Karpas-422 (cell line): Measurements from ENCODE around the gene FAM200B. TPM values are rescaled to one million over a fixed set of nuclear protein-coding genes. Genes with fewer than 3 reads are reported as not detected.
A peak's percentile ranks its signal among the peaks of the same experiment; 100 is the strongest.

Experiments
- DNase-seq: peaks from one replicate; pipeline ENCODE4 v3.0.0-alpha.2; 2015
- H2AFZ ChIP-seq: fragments of 200-600 bp; sonication (generic); 2 replicates; pipeline ENCODE4 v1.6.1; 2014; ENCODE audit warnings: antibody characterized with exemption, low read length, mixed read lengths
- H3K27ac ChIP-seq: fragments of 200-600 bp; sonication (generic); 2 replicates; pipeline ENCODE4 v1.5.1; 2014; ENCODE audit warnings: mild to moderate bottlenecking, low read length, moderate library complexity
- H3K27me3 ChIP-seq: fragments of 200-600 bp; sonication (generic); 2 replicates; pipeline ENCODE4 v1.6.1; 2014; ENCODE audit warnings: low read length, mixed read lengths
- H3K36me3 ChIP-seq: fragments of 200-600 bp; sonication (generic); 2 replicates; pipeline ENCODE4 v1.6.1; 2014; ENCODE audit warnings: low read length, mixed read lengths; ENCODE audit not compliant: insufficient read depth
- H3K4me1 ChIP-seq: fragments of 200-600 bp; sonication (generic); 2 replicates; pipeline ENCODE4 v1.6.1; 2014; ENCODE audit warnings: mild to moderate bottlenecking, low read length, mixed read lengths
- H3K4me2 ChIP-seq: fragments of 200-600 bp; sonication (generic); 2 replicates; pipeline ENCODE4 v1.6.1; 2014; ENCODE audit warnings: low read length, low read depth, mild to moderate bottlenecking; ENCODE audit not compliant: poor library complexity, severe bottlenecking
- H3K4me3 ChIP-seq: fragments of 200-600 bp; sonication (generic); 2 replicates; pipeline ENCODE4 v1.5.1; 2014; ENCODE audit warnings: mild to moderate bottlenecking, antibody characterized with exemption, low read length, mixed read lengths
- H3K79me2 ChIP-seq: fragments of 200-600 bp; sonication (generic); 2 replicates; pipeline ENCODE4 v1.6.1; 2014; ENCODE audit warnings: mild to moderate bottlenecking, low read length, mixed read lengths
- H3K9ac ChIP-seq: fragments of 200-600 bp; sonication (generic); 2 replicates; pipeline ENCODE4 v1.6.0; 2014; ENCODE audit warnings: low read length
- H3K9me2 ChIP-seq: fragments of 200-600 bp; sonication (generic), shearing (Covaris generic); replicated peaks from 2 replicates; pipeline ENCODE4 v1.6.0; 2014; ENCODE audit warnings: mild to moderate bottlenecking, low read length, moderate library complexity; ENCODE audit not compliant: insufficient read depth
- H3K9me3 ChIP-seq: fragments of 300-700, 200-600 bp; sonication (generic); 2 replicates; pipeline ENCODE4 v1.6.1; 2014; ENCODE audit warnings: low read length, mixed read lengths
- H4K20me1 ChIP-seq: fragments of 200-600 bp; sonication (generic); 2 replicates; pipeline ENCODE4 v1.6.1; 2014; ENCODE audit warnings: mild to moderate bottlenecking, antibody characterized with exemption, low read length, low read depth; ENCODE audit not compliant: insufficient read depth
- total RNA-seq: library from RNA; depleted of rRNA; stranded (reverse); fragments of >200 nt; shearing (Covaris generic); gene quantifications from 2 replicates; pipeline ENCODE4 v1.2.3, GENCODE V29; 2014; ENCODE audit warnings: low replicate concordance

Gene FAM200B
- total RNA-seq, 1 experiment from 2014 or later = 18.3 TPM

DNA sequence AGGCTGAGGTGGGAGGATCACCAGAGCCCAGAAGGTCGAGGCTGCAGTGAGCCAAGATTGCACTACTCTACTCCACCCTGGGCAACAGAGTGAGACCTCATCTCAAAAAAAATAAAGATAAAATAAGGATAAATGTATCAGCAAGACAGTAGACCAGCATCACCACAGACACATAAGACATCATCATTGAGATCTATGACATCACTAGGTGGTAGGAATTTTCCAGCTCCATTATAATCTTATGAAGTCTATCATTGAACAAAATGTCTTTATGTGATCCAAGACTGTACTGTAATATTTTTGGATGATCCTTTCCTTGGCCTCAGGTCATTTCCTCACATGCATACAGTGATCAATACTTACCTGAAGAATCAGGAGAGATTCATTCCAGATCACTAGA lies 8.3 kb upstream of the FAM200B start:
- Histone ChIP-seq H3K27ac (no peak overlapping the region), H3K27me3 (no peaks in the 10 kb centered on the region), H3K9me3 (no peaks in the 10 kb centered on the region), H3K79me2 (peaks cover 83% of the 10 kb centered on the region), H3K9me2 (no peaks in the 10 kb centered on the region), H3K4me2 (no peak overlapping the region), H3K36me3 (peaks cover 4% of the 10 kb centered on the region; the same call in 1 of the 2 replicates), H3K4me3 (no peak overlapping the region), H4K20me1 (no peaks in the 10 kb centered on the region), H3K9ac (no peak overlapping the region), H3K4me1 (peaks cover 44% of the 10 kb centered on the region), H2AFZ (no peak overlapping the region)
- no peak for DNase-seq

DNA sequence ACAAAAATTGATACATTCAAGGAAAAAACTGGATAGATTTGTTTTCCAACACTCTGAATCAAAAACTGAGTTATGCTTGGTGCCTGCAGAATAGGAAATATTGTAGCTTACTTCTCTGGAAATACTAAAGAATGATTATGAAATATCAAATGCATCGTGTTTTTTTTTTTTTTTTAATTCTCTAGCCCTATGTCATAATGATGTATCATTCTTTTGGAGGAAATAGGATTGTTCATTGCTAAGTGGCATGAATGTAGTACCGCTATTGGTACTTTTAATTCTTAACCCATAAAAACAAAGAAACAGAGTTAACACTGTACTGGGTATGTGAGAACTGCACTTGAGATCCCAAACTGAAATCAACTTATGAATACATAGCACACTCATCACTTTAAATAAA lies 7.6 kb upstream of the FAM200B start:
- H4K20me1 ChIP-seq = no peaks in the 10 kb centered on the region
- no peak overlapping the region for H3K4me3 ChIP-seq
- peaks cover 4% of the 10 kb centered on the region; the same call in 1 of the 2 replicates for H3K36me3 ChIP-seq
- no peak for DNase-seq
- no peak overlapping the region for H2AFZ ChIP-seq
- no peaks in the 10 kb centered on the region for H3K27me3 ChIP-seq
- no peak overlapping the region for H3K4me2 ChIP-seq
- H3K4me1 ChIP-seq = peaks cover 47% of the 10 kb centered on the region
- peaks cover 85% of the 10 kb centered on the region for H3K79me2 ChIP-seq
- H3K9ac ChIP-seq = no peak overlapping the region
- H3K9me3 ChIP-seq = no peaks in the 10 kb centered on the region
- H3K9me2 ChIP-seq = no peaks in the 10 kb centered on the region
- peak overlapping the region; percentile 85; the same call in 1 of the 2 replicates for H3K27ac ChIP-seq

DNA sequence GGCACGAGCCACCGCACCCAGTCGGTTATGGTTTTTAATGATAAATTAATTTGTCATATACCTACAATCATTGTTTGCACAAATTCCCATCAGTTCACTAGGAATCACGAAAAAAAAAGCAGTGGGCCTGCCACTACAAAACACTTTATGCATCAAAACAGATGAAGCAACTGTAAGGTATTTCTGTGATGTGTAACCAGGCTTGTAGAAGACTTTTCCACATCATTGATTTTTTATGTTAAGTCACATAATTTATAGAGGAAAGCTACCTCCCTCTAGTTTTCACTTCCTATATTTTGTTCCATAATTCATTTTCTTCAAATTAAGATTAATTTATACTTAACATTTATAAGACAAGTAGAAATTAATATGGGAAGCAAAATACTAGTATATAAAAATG lies 6.7 kb upstream of the FAM200B start:
- Histone ChIP-seq H3K36me3 (peaks cover 3% of the 10 kb centered on the region; the same call in 1 of the 2 replicates), H3K9me3 (no peaks in the 10 kb centered on the region), H3K9me2 (no peaks in the 10 kb centered on the region), H3K4me2 (peak overlapping the region; percentile 74), H3K9ac (peak overlapping the region; percentile 49; the same call in 1 of the 2 replicates), H3K4me3 (peak overlapping the region; percentile 43), H2AFZ (no peak overlapping the region), H3K4me1 (peaks cover 56% of the 10 kb centered on the region), H3K27me3 (no peaks in the 10 kb centered on the region), H4K20me1 (no peaks in the 10 kb centered on the region), H3K27ac (peak overlapping the region; percentile 85), H3K79me2 (peaks cover 90% of the 10 kb centered on the region)
- DNase-seq = peak; percentile 68

DNA sequence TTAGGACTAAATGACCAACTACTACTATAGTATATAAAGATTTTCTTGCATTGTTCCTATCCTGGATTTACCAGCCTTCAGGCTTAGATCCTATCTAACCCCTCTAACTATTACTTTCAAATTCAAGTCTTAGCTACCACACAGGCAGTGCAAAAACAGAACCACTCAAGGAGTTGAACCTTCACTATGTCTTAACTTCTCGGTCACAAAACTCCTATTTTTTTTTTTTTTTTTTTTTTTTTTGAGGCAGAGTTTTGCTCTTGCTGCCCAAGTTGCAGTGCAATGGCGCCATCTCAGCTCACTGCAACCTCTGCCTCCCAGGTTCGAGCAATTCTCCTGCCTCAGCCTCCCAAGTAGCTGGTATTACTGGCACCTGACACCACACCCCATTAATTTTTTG lies 6.3 kb upstream of the FAM200B start:
- Histone ChIP-seq H3K4me3 (no peak overlapping the region; the same call in none of the 2 replicates), H3K36me3 (no peaks in the 10 kb centered on the region), H3K9me3 (no peaks in the 10 kb centered on the region), H3K4me2 (peak overlapping the region; percentile 74), H3K79me2 (peaks cover 91% of the 10 kb centered on the region), H3K9ac (peak overlapping the region; percentile 49; the same call in 1 of the 2 replicates), H3K4me1 (peaks cover 60% of the 10 kb centered on the region), H4K20me1 (no peaks in the 10 kb centered on the region), H3K27ac (peak overlapping the region; percentile 85), H2AFZ (no peak overlapping the region), H3K9me2 (no peaks in the 10 kb centered on the region), H3K27me3 (no peaks in the 10 kb centered on the region)
- peak; percentile 78 for DNase-seq

DNA sequence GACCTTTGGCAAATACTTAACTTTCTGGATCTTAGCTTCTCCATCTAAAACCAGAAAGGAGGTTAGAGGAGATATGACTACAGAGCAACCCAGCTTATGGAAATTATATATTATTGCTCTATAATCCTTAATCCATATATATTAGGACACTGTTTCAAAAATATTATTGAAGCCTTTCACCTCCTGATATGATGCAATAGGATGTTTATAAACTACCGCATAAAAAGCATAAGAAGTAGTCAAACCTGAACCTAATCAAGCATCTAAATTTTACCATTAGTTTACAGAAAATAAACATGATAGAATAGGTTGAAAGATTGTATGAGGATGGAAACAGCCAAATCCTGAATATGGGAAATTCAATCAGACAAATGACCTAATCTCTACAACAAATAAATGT lies 5.6 kb upstream of the FAM200B start:
- Histone ChIP-seq H3K9me2 (no peaks in the 10 kb centered on the region), H3K4me2 (peak overlapping the region; percentile 74), H3K4me3 (no peak overlapping the region), H2AFZ (no peak overlapping the region), H3K36me3 (no peaks in the 10 kb centered on the region), H3K9me3 (no peaks in the 10 kb centered on the region), H4K20me1 (no peaks in the 10 kb centered on the region), H3K4me1 (peaks cover 62% of the 10 kb centered on the region), H3K27me3 (no peaks in the 10 kb centered on the region), H3K79me2 (peaks cover 96% of the 10 kb centered on the region), H3K9ac (no peak overlapping the region), H3K27ac (peak overlapping the region; percentile 85)
- DNase-seq = no peak

DNA sequence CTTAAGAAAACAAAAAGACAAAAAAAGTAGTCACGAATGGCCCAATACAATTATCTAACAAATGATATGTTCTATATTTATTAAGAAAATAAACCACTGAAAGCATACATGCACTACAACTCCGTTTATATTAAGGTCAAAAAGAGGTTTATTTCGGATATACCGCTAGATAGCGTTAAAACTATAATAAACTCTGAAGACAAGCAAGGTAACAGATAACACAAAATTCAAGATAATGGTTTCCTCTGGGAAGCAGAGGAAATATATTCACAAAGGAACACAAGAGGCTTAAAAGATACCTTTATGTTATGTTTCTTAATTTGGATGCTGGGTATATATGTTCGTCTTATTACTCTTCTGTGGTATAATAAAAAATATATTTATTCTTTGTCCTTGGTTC lies 4.7 kb upstream of the FAM200B start:
- no peaks in the 10 kb centered on the region for H3K9me3 ChIP-seq
- peak; percentile 35 for DNase-seq
- peaks cover 91% of the 10 kb centered on the region for H3K79me2 ChIP-seq
- H3K9ac ChIP-seq = no peak overlapping the region
- no peaks in the 10 kb centered on the region for H3K27me3 ChIP-seq
- no peak overlapping the region for H3K4me3 ChIP-seq
- H3K4me1 ChIP-seq = peaks cover 62% of the 10 kb centered on the region
- no peaks in the 10 kb centered on the region for H3K36me3 ChIP-seq
- H3K27ac ChIP-seq = peak overlapping the region; percentile 85
- H3K4me2 ChIP-seq = no peak overlapping the region
- H4K20me1 ChIP-seq = no peaks in the 10 kb centered on the region
- H2AFZ ChIP-seq = no peak overlapping the region
- no peaks in the 10 kb centered on the region for H3K9me2 ChIP-seq

DNA sequence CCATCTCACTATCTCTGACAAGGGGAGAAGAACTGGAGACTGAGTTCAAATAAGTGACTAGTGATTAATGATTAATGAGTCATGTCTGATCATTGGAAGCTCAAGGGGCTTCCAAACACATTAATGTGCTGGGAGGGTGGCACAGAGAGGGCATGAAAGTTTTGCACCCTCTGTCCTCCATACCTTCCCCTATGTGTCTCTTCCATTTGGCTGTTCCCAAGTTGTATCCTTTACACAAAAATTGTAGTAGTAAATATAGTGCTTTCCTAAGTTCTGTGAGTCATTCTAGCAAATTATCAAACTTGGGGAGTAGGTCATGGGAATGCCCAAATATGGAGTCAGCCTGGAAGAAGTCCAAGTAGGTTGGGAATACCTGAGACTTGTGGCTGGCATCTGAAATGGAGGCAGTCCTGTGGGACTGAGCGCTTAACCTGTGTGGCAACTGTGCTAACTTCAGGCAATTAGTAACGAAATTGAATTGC lies 4.1 kb upstream of the FAM200B start:
- Histone ChIP-seq H3K4me1 (peaks cover 66% of the 10 kb centered on the region), H3K4me2 (peak overlapping the region; percentile 22), H3K9me2 (no peaks in the 10 kb centered on the region), H3K9ac (no peak overlapping the region), H3K36me3 (no peaks in the 10 kb centered on the region), H3K27me3 (no peaks in the 10 kb centered on the region), H4K20me1 (no peaks in the 10 kb centered on the region), H2AFZ (no peak overlapping the region), H3K9me3 (no peaks in the 10 kb centered on the region), H3K4me3 (no peak overlapping the region), H3K79me2 (peaks cover 92% of the 10 kb centered on the region), H3K27ac (0 out of 2 replicates have a peak overlapping the region, but pooled peaks have one; percentile 41)
- DNase-seq = no peak

DNA sequence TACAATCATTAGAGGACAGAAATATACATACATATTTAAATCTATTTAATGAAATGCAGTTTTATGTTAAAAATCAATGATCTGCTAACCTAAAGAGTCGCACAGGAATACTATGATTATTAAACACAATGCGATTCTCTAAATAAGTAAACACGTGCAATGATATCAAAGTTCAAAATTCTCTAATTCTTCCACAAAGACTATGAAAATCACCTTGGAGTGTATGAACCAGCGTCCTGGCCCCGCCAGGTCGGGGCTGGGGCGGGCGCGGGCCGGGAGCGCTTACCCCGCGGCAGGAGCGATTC lies 608 bp upstream of the FAM200B start:
- Histone ChIP-seq H3K9me3 (no peaks in the 10 kb centered on the region), H3K27me3 (no peaks in the 10 kb centered on the region), H4K20me1 (no peaks in the 10 kb centered on the region), H3K79me2 (peaks cover 80% of the 10 kb centered on the region), H3K9ac (peak overlapping the region; percentile 93), H3K27ac (peak overlapping the region; percentile 86), H2AFZ (peak overlapping the region; percentile 31; the same call in 1 of the 2 replicates), H3K4me3 (peak overlapping the region; percentile 94), H3K9me2 (no peaks in the 10 kb centered on the region), H3K4me2 (peak overlapping the region; percentile 71), H3K4me1 (peaks cover 57% of the 10 kb centered on the region), H3K36me3 (peaks cover 9% of the 10 kb centered on the region; the same call in 1 of the 2 replicates)
- DNase-seq = no peak
